ENCODE data around the gene TGFBR2.

Gene TGFBR2

DNA sequence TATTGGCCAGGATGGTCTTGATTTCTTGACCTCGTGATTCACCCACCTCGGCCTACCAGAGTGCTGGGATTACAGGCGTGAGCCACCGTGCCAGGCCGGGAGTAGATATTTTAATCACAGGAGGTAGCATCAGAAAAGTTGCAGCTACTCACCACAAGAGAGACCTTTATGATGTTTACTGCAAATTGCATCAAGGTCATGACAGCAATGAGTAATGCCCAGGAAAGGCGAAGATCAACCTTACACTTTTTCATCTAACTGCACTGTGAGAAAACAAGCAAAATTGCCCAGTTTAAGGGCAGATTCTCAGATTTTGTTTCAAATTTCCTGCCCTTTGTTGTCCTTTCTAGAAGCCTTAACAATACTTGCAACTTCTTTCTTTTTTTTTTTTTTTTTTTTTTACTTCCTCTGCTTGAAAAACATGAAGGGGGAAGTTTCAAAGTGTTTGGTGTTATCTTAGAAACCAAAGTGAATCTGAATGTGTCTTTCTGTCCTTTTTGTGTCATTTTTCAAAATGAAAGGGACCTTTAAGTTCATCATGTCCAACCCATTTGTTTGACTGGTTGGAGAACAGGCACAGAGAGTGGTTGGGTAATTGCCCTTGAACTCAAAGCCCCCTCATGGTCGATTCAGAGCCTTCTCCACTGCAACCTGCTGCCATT is 25.0 kb downstream of the TGFBR2 start:
- DNase-seq (ENCODE audit: low spot score): no peak
- in situ Hi-C loops (cut with MboI; ENCODE audit: low sequenced_read_pairs, unreplicated experiment): no loop called here
- no peak for TF ChIP-seq CTCF (IDR thresholded peaks at IDR 0.05; ENCODE audit: borderline replicate concordance, control extremely low read depth, extremely low read depth, insufficient read depth, missing control alignments)

DNA sequence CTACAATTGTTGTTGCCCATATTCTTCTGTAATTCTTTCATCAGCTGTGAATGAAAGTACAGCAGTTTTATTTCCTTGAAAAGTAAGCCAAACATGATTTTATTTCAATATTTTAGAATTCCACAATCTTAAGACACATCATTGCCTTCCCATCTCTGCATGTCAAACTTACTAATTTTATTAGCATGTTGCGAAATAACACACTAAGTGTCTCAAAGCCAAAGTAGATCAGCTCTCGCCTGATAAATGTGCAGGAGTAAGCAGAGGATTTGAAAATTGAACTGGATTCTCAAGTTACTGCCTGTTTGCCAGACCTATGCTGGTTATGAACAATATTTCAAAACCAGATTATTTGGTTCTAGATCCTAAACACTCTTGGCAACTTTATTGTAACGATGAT is 25.7 kb downstream of the TGFBR2 start:
- no peak for TF ChIP-seq CTCF (IDR thresholded peaks at IDR 0.05; ENCODE audit: borderline replicate concordance, control extremely low read depth, extremely low read depth, insufficient read depth, missing control alignments)
- DNase-seq (ENCODE audit: low spot score): no peak
- in situ Hi-C loops (cut with MboI; ENCODE audit: low sequenced_read_pairs, unreplicated experiment): no loop called here

DNA sequence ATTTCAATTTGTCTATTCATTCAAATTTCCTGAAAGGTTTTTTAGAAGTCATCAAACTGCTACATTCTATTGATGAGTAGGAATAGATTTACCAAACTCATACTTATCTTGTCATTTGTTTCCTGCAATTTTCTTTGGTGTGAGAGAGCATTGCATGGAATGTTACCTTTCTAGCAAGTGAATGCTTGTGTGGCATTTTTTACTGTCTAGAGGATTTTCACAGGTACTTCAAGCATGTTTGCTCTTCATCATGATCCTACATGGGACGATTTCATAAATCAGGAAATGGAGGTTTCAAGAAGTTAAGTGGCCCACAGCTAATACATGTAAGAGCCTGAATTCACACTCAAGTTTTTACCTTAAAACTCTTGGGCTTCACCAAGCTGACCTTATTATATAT is 26.1 kb downstream of the TGFBR2 start:
- in situ Hi-C loops (cut with MboI; ENCODE audit: low sequenced_read_pairs, unreplicated experiment): no loop called here
- DNase-seq (ENCODE audit: low spot score): no peak
- no peak for TF ChIP-seq CTCF (IDR thresholded peaks at IDR 0.05; ENCODE audit: borderline replicate concordance, control extremely low read depth, extremely low read depth, insufficient read depth, missing control alignments)

GRCh38 chr3:30633718-30634117 is 27.3 kb downstream of the TGFBR2 start:
- no peak for TF ChIP-seq CTCF (IDR thresholded peaks at IDR 0.05; ENCODE audit: borderline replicate concordance, control extremely low read depth, extremely low read depth, insufficient read depth, missing control alignments)
- in situ Hi-C loops (cut with MboI; ENCODE audit: low sequenced_read_pairs, unreplicated experiment): no loop called here
- no peak for DNase-seq (ENCODE audit: low spot score)

DNA sequence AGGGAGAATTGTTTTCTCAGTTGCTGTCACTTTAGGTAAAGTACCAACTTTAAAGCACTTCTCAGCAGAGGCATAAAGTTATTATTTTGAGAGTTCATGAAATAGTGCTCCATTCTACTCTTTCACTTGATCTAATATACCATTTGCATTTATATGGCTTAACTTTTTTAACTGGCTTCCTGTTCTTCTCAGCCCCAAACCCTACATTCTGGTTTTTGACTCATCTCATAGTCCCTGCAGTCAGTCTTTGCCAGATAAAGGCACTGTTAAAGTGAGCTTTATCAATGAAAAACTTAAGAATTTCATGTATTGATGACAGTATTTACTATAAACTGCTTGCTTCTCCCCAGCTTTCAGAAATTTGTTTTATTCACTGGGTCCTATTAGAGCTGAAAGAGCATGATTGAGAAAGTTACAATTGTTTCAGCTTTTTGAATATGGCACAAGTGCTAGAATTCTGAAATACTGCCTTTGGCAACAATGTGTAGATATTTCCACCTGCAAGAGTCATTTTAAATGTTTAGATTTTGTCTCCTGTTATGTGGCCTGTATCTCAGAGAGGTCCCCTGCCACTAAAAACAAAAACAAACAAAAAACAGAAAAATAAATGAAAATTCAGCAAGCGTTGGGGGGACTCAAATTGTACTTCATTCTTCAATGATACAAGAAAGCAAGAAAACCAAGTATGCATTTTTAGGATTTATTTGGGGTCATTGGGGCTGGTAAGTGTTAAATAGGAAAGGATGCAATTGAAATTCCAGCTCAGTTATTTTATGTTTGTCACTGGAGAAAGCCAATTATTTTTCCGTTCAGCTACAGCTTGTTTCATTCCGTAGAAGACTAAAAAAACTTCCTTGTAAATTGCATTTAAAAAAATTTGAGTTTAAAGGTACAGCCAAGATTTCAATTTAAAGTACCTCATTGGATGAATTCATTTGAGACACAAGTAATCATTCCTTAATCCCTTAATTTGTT is 28.6 kb downstream of the TGFBR2 start:
- TF ChIP-seq CTCF (IDR thresholded peaks at IDR 0.05; ENCODE audit: borderline replicate concordance, control extremely low read depth, extremely low read depth, insufficient read depth, missing control alignments): no peak
- in situ Hi-C loops (cut with MboI; ENCODE audit: low sequenced_read_pairs, unreplicated experiment): no loop called here
- no peak for DNase-seq (ENCODE audit: low spot score)

DNA sequence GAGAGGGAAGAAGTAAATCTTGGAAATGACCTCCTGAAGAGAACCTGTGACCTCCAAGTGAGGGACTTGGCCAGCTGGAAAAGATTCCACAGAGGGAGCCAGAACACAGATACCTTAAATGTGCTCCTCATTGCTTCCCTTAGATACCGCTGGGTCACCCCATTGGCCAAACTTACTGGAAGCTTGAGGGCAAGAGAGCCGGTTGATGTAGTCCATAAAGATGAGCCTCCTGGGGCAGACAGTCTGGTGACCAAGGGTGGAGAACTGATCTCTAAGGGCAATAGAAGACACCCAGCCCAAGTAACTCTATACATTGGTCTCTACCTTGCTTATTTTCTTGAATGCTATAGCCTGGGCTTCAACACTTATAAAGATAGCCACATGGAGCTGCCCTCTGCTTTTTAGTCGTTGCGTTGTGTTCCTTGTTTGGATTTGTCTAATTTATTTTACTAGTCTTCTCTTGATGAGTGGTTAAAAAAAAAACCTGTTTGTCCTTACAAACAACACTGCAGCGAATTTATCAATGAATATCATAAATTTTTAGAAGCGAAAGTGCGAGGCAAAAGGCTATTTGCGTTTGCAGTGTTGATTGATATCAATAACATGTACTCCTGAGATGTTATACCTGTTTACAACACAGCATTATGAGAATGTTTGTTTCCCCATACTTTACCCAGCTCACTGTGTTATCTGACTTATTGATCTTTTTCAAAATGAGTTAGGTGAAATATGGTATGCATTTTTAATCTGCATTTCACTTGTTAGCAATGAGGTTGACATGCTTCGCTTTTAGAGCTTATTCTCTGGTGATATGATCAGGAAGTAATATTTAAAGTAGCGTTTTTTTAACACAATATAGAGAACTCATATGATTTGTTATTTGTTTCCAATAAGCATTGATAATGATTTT is 31.2 kb downstream of the TGFBR2 start:
- DNase-seq (ENCODE audit: low spot score): no peak
- in situ Hi-C loops (cut with MboI; ENCODE audit: low sequenced_read_pairs, unreplicated experiment): no loop called here
- no peak for TF ChIP-seq CTCF (IDR thresholded peaks at IDR 0.05; ENCODE audit: borderline replicate concordance, control extremely low read depth, extremely low read depth, insufficient read depth, missing control alignments)

All from GM13976 (cell line).